ENCODE data around the gene UBASH3A. TPM values are rescaled to one million over a fixed set of nuclear protein-coding genes. Genes with fewer than 3 reads are reported as not detected.
A peak's percentile ranks its signal among the peaks of the same experiment; 100 is the strongest.

Gene UBASH3A
- total and polyA plus RNA-seq, 12 donors: 0.09 to 1.2 (median 0.44) TPM; not detected in 2

- intact Hi-C loops (cut with DNase I): no loop called here
- WGBS, 4 donors: 0 to 1% (median 0%) methylated on average over 16 to 58 of the region's 58 CpGs
These were observed 92.6 kb downstream of the UBASH3A start, which contains the start of gene RSPH1 for GRCh38 chr21:42496120-42496838. RSPH1 (minus strand) TSS chr21:42496224; CDS start chr21:42496186, 38 bp downstream.

GRCh38 chr21:42496839-42497202 is 93.1 kb downstream of the UBASH3A start:
- TF ChIP-seq POLR2A (IDR thresholded peaks at IDR 0.05) (no peak), CTCF (IDR thresholded peaks at IDR 0.05) (no peak)
- DNase-seq: peak; percentile 31 to 80 (median 45)
- Histone ChIP-seq H3K9me3 (replicated peaks in 1 of 3) (no peaks in the 10 kb centered on the region), H3K36me3 (replicated peaks in 1 of 2) (no peaks in the 10 kb centered on the region), H3K27me3 (no peaks in the 10 kb centered on the region), H3K4me3 (peak overlapping the region in 3 of 4 donors; percentile 33 to 55 (median 35)), H3K4me1 (replicated peaks in 1 of 2) (peaks cover 0 to 12% of the 10 kb centered on the region in 2 donors), H3K27ac (peak overlapping the region in 4 of 5 donors; percentile 39 to 86 (median 65))
- intact Hi-C loops (cut with DNase I): no loop called here
- 21 to 38% (median 26%) methylated on average over 11 to 19 of the region's 19 CpGs for WGBS, 4 donors

More at GRCh38 chr21:42496120-42496838, 92.6 kb downstream of the UBASH3A start, which contains the start of gene RSPH1:
- H3K4me3 ChIP-seq: peak within 1 kb of the TSS in 3 of 4 donors; percentile 33 to 55 (median 35)
- no peaks in the 10 kb centered on the region for H3K27me3 ChIP-seq
- TF ChIP-seq POLR2A (IDR thresholded peaks at IDR 0.05) (peak; percentile 55 to 64), CTCF (IDR thresholded peaks at IDR 0.05) (no peak)
- H3K36me3 ChIP-seq (replicated peaks in 1 of 2): no peaks in the 10 kb centered on the region
- H3K27ac ChIP-seq: peak within 1 kb of the TSS in 4 of 5 donors; percentile 39 to 86 (median 65)
- no peaks in the 10 kb centered on the region for H3K9me3 ChIP-seq (replicated peaks in 1 of 3)
- peaks cover 0 to 12% of the 10 kb centered on the region in 2 donors for H3K4me1 ChIP-seq (replicated peaks in 1 of 2)
- DNase-seq: peak; percentile 99 to 100 (median 100)

Small RNAs within 50 kb of the gene (small RNA-seq; reads per million reads assigned to genes)
- 0 reads per million in 2 donors for gene RNU6-1149P

Other genes with a start within 250 kb of the UBASH3A start
- gene ABCG1, start 184.8 kb upstream of the UBASH3A start, total RNA-seq: 100 to 1,000 TPM in 2 of 9 donors, 10 to 100 TPM in 7; 23.2 to 136 (median 88.2) TPM
- gene ABCG1, start 184.8 kb upstream of the UBASH3A start, polyA plus RNA-seq: 10 to 100 TPM; 32.5 to 52.7 (median 38.7) TPM
- gene TFF3, start 88.5 kb upstream of the UBASH3A start, total RNA-seq: 10 to 100 TPM in 4 of 9 donors, 1 to 10 TPM in 5; 1.3 to 29.3 (median 10.0) TPM
- 10 to 100 TPM in 2 of 3 donors, 1 to 10 TPM in 1; 1.2 to 42.3 (median 20.4) TPM for gene TFF3, start 88.5 kb upstream of the UBASH3A start, polyA plus RNA-seq
- gene TFF2, start 52.9 kb upstream of the UBASH3A start, total RNA-seq: under 1 TPM in 1 of 9 donors, not detected in 8; 0.39 TPM
- gene TFF2, start 52.9 kb upstream of the UBASH3A start, polyA plus RNA-seq: under 1 TPM in 1 of 3 donors, not detected in 2; 0.17 TPM
- under 1 TPM in 2 of 9 donors, not detected in 7; 0.39 to 0.72 TPM for gene TFF1, start 37.4 kb upstream of the UBASH3A start, total RNA-seq
- gene TFF1, start 37.4 kb upstream of the UBASH3A start, polyA plus RNA-seq: 1 to 10 TPM in 1 of 3 donors, not detected in 2; 1.5 TPM
- 1 to 10 TPM in 3 of 9 donors, under 1 TPM in 4, not detected in 2; 0.14 to 2.9 (median 0.78) TPM for gene TMPRSS3, start 7.8 kb upstream of the UBASH3A start, total RNA-seq
- gene TMPRSS3, start 7.8 kb upstream of the UBASH3A start, polyA plus RNA-seq: under 1 TPM in 2 of 3 donors, not detected in 1; 0.18 to 0.37 TPM
- gene RSPH1, start 92.3 kb downstream of the UBASH3A start, total RNA-seq: 1 to 10 TPM in 1 of 9 donors, under 1 TPM in 6, not detected in 2; 0.13 to 1.4 (median 0.61) TPM
- gene RSPH1, start 92.3 kb downstream of the UBASH3A start, polyA plus RNA-seq: 1 to 10 TPM; 1.2 to 5.8 (median 3.2) TPM
- gene SLC37A1, start 110.0 kb downstream of the UBASH3A start, total RNA-seq: 10 to 100 TPM in 7 of 9 donors, 1 to 10 TPM in 2; 4.8 to 27.2 (median 17.2) TPM
- gene SLC37A1, start 110.0 kb downstream of the UBASH3A start, polyA plus RNA-seq: 10 to 100 TPM; 11.0 to 16.7 (median 14.3) TPM
- 10 to 100 TPM in 8 of 9 donors, 1 to 10 TPM in 1; 4.6 to 58.1 (median 14.6) TPM for gene PDE9A, start 249.7 kb downstream of the UBASH3A start, total RNA-seq
- 10 to 100 TPM; 19.9 to 23.8 (median 20.0) TPM for gene PDE9A, start 249.7 kb downstream of the UBASH3A start, polyA plus RNA-seq